GM21717 (cell line): ENCODE data around the gene ZFP37.
A peak's percentile ranks its signal among the peaks of the same experiment; 100 is the strongest.
"Not testable (repeated sequence)": the region's sequence is repeated elsewhere in the genome, so short reads cannot be mapped to it uniquely, and the experiment has no call there.

Experiments
- ATAC-seq: cut with Tn5 transposase; IDR thresholded peaks from one replicate; pipeline ENCODE4 v1.9.1; 2021; ENCODE audit warnings: mild to moderate bottlenecking, moderate library complexity; ENCODE audit not compliant: unreplicated experiment

The ZFP37 gene

DNA sequence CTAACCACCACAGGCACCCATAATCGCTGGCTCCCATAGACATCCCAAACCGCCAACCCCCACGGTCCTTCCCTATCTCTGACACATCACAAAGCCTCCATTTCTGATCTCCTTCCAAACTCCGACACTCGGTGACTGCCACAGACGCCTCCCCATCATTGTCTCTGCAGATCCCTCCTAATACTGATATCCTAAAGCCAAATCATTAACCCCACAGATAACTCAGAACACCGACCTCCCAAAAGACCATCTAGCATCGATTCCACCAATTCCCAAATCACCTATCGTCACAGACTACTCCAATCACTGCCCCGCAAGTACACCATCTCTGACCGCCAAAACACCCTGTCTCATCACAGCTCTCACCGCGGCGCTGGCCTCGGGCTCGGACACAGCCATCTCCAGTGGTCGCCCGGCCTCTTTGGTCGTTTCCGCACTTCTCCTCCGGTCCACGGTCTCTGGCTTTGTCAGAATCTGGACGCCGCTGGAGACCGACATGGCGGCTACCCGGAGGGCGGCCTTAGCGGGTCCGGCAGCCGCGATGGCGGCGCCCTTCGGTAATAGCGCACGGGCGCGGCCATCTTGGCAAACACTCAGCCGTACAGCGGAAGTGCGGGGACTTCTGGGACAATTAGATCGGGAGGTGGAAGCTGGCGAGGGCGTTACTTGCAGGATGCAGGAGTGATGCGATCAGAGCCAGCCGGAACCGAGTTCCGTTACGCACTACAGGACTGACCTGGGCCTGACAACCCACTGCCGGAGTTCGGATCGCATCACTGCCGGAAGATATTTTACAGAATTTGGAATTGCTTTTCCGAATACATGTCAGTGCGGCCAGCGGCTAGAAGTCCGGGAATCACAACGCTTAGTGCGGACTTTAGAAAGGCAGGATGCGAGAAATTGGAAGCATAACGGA is at the start of gene ZFP37:
Gene ZFP37 (minus strand): TSS at position 534 of the 916 bp plus-strand sequence. CDS start 36 bp downstream, at position 498.
- ATAC-seq, result peak; percentile 100

DNA sequence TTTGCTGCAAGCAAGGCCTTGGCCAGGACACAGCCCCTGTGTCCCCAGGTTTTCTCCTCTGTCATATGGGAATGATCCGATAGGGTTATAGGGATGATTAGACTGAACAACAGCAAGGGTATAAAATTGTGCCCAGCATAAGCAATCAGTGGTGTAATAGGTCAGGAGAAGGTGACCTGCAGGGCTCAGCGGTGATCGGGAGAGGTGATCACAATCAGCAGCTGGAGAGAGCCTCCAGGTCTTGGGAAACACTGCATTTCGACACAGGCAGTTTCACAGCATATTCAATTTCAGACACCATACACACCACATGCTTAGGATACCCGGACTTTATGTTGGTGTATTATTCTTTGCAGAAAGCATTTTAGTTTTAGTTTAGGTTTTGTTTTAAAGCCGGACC is 48.8 kb upstream of the ZFP37 start:
- not testable (repeated sequence) for ATAC-seq

DNA sequence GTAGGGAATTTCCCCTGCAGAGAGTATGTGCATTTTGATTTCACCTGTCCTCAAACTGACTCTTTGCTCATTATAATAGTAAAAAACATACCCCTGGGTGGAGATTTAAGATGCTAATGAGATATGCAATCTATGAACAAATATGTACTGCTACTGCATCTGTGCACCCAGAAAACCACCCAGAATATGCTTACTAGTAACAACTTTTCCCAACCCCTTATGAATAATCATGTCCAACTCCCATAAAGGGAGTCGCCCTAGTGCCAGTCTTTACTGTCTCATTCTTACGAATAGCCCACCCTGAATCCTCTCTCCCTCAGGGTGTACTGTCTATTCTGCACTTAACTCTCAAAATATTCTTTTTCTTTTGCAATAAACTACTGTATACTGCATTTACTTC is 39.0 kb upstream of the ZFP37 start:
- ATAC-seq, result no peak

DNA sequence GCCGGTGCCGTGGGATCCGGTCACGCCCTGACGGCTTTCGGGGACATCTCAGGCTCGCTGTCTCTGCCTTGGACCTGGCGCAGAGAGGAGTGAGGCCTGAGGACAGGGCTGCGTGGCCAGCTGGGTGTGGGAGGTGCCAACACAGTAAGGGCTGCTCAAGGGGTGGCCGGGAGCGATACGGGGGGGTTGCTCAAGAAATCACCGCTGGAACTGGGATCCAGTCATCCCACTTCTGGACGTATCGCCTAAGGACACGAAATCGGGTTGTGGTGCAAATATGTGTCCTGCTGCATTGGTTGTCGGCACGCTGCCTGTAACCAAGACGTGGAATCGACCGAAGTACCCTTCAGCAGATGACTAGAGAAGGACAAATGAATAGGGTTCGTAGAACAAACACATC is 33.4 kb upstream of the ZFP37 start:
- not testable (repeated sequence) for ATAC-seq

DNA sequence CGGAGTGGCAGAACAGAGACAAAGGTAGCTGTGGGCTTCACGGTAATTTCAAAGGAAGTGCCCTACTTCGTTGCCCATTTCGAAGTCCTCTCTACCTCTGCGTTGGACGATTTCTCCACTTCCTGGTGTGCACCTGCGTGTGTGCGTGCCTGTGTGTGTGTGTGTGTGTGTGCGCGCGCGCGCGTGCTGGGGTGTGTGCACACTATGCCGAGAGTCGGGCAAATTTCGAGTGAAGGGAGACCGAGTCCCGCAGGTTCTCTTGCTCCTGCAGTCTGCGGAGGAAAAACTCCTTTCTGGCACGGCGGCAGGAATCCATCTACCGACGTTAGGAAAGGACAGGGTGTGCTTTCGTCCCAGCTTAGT is 32.6 kb upstream of the ZFP37 start:
- ATAC-seq, result not testable (repeated sequence)

DNA sequence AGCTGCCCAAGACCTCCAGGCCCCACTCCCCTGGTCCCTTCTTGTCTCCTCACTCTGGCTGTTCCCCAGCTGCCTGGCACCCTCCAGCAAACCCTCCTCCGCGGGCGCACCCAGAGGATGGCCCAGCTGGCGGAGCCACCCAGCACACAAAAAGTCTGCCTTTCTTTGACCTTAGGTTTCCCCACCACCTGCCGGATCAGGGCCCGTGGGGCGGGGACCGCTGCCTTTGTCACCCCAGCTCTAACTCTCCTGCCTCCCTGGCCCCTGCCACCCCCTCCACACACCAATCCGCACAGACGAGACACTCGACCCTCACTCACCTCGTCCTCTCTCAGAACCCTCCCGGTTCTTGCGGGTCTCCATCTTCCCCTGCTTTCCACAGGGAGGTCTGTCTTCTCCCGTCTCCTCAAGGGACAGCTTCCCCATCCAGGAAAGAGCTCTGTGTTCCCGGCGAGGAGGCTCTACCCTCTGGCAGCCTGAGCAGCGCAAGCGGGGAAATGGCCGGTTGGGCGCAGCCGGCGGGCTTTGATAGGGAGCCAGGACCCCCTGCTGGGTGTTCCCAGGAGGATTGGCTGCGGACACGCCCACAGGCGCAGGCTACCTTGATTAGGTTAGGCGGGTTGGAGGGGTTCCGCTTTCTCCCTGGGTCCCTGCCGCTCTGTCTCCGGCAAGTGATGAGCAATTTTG is 32.1 kb upstream of the ZFP37 start:
- ATAC-seq, result not testable (repeated sequence)

DNA sequence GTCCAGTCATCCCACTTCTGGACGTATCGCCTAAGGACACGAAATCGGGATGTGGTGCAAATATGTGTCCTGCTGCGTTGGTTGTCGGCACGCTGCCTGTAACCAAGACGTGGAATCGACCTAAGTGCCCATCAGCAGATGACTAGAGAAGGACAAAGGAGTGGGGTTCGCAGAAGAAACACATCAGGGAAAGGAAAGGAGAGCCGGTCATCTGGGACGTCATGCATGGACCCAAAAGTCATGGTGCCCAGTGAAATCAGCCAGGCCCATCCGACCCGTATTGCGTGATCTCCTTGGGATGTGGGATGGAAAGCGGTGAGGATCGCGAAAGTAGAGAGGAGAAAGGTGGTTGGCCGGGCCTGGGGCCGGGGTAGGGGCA is 6.4 kb upstream of the ZFP37 start:
- not testable (repeated sequence) for ATAC-seq

DNA sequence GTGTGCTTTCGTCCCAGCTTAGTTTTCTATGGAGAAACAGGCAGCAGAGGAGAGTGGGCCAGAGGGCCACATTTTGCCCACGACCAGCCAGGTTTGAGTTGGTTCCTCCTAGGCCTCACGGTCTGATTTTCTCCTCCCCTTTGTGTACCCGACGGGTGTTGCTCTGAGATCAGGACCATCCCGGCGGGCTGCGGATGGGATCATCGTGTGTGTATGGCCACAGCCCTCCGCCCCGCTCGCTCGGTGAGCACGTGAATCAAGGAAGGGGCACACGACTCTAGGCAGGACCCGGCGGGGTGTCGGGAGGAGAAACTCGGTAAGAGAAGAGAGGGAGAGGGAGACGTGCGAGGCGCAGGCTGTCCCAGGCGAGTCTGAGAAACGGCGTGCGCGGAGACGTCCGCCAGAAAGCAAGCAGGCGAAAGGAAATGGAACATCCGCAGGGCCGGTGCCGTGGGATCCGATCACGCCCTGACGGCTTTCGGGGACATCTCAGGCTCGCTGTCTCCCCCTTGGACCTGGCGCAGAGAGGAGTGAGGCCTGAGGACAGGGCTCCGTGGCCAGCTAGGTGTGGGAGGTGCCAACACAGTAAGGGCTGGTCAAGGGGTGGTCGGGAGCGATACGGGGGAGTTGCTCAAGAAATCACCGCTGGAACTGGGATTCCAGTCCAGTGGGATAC is 5.9 kb upstream of the ZFP37 start:
- not testable (repeated sequence) for ATAC-seq

DNA sequence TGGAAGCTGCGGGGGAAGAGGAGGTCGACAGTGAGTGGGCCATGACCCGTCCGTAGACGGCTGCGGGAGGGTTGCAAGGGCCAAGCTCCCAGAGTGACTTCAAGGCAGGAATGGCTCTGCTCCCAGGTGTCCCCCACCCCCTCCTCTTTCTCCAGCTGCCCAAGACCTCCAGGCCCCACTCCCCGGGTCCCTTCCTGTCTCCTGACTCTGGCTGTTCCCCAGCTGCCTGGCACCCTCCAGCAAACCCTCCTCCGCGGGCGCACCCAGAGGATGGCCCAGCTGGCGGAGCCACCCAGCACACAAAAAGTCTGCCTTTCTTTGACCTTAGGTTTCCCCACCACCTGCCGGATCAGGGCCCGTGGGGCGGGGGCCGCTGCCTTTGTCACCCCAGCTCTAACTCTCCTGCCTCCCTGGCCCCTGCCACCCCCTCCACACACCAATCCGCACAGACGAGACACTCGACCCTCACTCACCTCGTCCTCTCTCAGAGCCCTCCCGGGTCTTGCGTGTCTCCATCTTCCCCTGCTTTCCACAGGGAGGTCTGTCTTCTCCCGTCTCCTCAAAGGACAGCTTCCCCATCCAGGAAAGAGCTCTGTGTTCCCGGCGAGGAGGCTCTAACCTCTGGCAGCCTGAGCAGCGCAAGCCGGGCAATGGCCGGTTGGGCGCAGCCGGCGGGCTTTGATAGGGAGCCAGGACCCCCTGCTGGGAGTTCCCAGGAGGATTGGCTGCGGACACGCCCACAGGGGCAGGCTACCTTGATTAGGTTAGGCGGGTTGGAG is 4.7 kb upstream of the ZFP37 start:
- ATAC-seq, result not testable (repeated sequence)

DNA sequence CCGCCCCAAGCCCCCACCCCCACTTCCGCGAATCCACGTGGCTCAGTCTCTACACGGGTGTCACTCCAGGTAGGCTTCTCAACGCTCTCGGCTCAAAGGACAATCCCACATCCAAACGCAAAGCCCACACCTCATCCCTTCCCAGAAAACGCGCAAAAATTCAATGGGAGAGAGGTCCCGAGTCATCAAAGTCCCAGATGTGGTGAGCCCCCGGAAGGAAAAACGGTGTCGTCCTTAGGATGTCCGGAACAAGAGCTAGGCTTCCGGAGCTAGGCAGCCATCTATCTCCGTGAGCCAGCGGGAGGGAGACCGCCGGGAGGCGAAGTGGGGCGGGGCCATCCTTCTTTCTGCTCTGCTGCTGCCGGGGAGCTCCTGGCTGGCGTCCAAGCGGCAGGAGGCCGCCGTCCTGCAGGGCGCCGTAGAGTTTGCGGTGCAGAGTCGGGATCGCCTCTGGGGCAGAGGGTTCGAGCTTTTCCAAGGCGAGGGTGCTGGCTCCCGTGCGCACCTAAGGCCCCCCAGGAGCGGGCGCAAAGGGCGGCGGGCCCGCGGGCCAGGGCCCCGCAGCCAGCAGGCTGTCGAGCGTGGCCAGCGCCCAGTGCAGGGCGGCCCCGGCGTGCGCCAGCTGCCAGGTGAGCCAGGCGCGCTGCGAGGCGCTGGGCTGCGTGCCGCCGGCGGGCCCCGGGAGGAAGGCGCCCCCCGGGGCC is 3.2 kb upstream of the ZFP37 start:
- ATAC-seq, result not testable (repeated sequence)

DNA sequence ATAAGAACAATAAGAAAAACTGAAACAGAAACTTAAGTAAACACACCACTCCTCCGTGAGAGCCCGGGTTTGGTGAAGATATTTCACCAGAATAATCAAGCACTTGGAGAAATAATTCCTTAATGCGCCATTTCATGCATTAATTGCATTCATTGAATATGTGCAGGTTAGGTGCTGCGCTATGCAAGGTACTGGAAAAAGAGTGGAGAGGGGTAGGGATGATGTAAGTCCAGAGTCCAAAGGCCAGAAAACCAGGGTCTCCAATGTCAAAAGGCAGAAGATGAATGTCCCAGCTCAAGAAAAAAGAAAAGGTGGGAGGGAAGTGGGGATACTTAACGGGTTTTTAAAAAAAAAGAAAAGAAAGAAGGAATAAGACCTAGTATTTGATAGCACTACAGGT is 669 bp upstream of the ZFP37 start:
- ATAC-seq, result no peak

DNA sequence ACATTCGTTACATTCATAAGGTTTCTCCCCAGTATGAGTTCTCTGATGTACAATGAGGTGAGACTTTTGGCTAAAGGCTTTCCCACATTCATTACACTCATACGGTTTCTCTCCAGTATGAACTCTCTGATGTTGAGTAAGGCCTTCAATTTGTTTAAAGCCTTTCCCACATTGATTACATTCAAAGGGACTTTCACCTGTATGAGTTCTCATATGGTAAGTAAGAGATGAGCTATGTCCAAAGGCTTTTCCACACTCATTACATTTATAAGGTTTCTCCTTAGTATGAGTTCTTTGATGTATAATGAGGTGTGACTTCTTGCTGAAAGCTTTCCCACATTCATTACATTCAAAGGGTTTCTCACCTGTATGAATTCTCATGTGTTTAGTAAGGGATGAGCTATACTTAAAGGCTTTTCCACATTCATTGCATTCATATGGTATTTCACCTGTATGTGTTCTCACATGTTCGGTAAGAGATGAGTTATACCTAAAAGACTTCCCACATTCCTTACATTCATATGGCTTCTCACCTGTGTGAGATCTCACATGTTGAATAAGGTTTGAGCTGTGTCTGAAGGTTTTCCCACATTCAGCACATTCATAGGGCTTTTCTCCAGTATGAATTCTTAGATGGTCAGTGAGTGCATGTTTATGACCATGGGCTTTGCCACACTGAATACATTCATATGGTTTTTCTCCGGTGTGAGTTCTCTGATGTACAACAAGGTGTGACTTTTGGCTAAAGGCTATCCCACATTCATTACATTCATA is 13.5 kb downstream of the ZFP37 start:
- no peak for ATAC-seq

DNA sequence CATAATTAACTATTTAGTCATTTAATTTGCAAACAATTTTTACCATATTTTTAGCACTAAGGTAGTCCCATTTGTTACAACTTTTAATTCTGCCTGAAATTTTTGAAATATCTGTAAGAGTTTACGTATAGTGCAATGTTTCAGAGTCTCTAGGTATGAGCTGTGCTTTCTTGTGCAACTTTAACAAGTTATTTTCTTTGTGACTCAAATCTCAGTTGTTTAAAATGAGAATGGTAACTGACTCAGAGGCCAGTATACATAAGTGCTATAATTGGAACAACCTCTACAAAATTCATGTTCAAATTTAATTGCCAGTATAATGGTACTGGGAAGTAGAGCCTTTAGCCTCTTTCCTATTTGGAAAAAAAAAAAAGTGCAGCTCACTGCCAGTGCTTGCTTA is 30.3 kb downstream of the ZFP37 start:
- no peak for ATAC-seq

DNA sequence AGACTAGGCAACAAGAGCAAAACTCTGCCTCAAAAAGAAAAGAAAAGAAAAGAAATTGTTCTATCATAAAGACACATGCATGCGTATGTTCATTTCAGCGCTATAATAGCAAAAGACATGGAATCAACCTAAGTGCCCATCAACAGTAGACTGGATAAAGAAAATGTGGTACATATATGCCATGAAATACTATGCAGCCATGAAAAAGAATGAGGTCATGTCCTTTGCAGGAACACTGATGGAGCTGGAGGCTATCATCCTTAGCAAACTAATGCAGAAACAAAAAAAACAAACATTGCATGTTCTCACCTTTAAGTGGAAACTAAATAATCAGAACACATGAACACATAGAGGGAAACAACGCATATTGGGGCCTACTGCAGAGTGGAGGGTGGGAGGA is 38.3 kb downstream of the ZFP37 start:
- no peak for ATAC-seq

DNA sequence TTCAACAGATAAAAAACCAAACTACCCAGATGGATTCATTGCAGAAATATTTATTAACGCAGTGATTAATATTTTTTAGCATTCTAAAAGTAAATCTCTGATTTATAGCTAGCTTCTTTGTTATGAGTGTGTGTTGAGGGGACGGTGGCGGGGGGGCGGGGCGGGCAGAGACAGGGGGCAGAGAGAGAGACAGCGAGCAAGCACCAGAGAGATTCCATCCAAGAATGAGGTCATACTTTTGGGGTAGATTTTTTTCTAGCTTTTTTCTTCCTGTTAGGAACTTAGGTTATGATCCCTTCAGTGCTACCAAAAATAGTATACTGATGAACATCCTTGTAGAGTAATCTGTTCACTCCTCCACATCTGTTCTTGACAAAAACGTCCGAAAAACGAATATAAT is 44.0 kb downstream of the ZFP37 start:
- ATAC-seq, result no peak

DNA sequence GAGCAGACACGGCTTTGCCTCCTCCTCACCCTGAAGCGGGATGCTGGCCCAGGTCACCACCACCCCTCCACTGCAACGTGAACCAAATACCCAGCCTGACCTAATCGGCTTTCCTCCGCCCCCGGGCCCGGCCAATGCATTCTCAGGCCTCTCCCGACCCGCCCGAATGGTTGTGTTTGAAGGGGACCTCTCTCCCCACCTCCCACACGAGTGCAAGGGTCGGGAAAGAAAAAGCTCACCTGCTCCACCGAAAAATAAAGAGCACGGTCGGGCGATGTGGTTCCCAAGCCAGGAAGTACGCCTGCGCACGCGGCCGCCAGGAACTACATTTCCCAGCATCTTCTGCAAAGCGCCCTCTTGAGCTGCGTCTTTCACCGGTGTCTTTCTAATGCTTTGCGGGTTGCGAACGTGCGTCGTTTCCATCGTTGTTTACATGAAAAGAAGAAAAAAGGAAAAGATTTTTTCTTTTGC is 44.6 kb downstream of the ZFP37 start, which contains the start of gene ZNF883:
Gene ZNF883 (minus strand): TSS at position 282 of the 471 bp plus-strand sequence.
- no peak for ATAC-seq

DNA sequence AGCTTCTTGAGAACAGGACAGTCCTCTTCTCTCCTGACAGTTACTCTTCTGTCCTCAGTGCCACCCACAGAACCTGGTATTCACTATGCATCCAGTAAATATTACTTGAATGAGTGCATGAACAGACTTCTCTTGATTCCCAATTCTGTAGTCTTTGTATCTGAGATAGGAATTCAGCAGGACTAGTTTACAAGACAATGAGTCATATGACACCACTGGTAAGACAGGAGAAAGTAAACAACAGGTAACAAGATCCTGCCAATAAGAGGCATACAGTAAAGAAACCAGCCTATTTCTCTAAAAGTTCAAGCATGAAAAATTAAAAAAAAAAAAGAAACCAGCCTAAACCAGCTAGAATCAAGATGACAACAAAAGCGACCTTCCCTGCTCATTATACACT is 50.7 kb downstream of the ZFP37 start:
- no peak for ATAC-seq

DNA sequence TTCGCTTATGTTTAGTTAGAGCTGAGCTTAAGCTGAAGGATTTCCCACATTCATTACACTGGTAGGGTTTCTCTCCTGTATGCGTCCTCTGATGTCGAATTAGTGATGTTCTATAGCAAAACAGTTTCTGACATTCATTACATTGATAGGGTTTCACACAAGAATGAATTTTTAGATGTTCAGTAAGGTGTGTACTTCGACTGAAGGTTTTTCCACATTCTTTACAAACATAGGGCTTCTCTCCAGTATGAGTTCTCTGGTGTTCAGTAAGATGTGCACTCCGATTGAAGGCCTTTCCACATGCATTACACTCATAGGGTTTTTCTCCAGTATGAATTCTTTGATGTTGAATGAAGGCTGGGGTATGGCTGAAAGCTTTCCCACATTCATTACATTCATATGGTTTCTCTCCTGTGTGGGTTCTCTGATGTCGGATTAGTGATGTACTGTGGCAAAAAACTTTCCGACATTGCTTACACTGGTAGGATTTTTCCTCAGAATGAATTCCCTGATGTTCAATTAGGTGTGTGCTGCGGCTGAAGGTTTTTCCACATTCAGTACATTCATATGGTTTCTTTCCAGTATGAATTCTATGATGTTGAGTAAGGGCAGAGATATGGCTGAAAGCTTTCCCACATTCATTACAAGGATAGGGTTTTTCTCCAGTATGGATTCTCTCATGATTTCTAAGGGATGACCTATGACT is 59.1 kb downstream of the ZFP37 start:
- ATAC-seq, result no peak
